HG02938 (cell line): ENCODE data around the gene FAM50B.

Source experiments
- ATAC-seq: cut with Tn5 transposase; IDR thresholded peaks from one replicate; pipeline ENCODE4 v1.9.1; 2021; ENCODE audit warnings: mild to moderate bottlenecking, moderate library complexity; ENCODE audit not compliant: unreplicated experiment

Gene FAM50B

GRCh38 chr6:3819161-3820110, 29.7 kb upstream of the FAM50B start:
- ATAC-seq = no peak

- no peak for ATAC-seq
These were observed 28.6 kb upstream of the FAM50B start for GRCh38 chr6:3820563-3820962.

- no peak for ATAC-seq
These were observed 26.3 kb upstream of the FAM50B start for GRCh38 chr6:3822747-3823445.

GRCh38 chr6:3823671-3824070, 25.5 kb upstream of the FAM50B start:
- ATAC-seq = no peak

- ATAC-seq = no peak
These were observed 23.8 kb upstream of the FAM50B start for GRCh38 chr6:3825331-3825831.

GRCh38 chr6:3825851-3826581, 23.2 kb upstream of the FAM50B start:
- ATAC-seq = no peak

- ATAC-seq = no peak
These were observed 19.9 kb upstream of the FAM50B start for GRCh38 chr6:3829285-3829684.

GRCh38 chr6:3830806-3831205, 18.4 kb upstream of the FAM50B start:
- ATAC-seq = no peak

GRCh38 chr6:3831761-3832530, 17.2 kb upstream of the FAM50B start:
- no peak for ATAC-seq

- no peak for ATAC-seq
These were observed 14.0 kb upstream of the FAM50B start for GRCh38 chr6:3835055-3835731.

- ATAC-seq = no peak
These were observed 13.4 kb upstream of the FAM50B start for GRCh38 chr6:3835785-3836184.

GRCh38 chr6:3836566-3836965, 12.6 kb upstream of the FAM50B start:
- no peak for ATAC-seq

GRCh38 chr6:3837781-3838180, 11.4 kb upstream of the FAM50B start:
- ATAC-seq = no peak

- ATAC-seq = no peak
These were observed 9.9 kb upstream of the FAM50B start for GRCh38 chr6:3838992-3839867.

- ATAC-seq = no peak
These were observed 8.1 kb upstream of the FAM50B start for GRCh38 chr6:3841066-3841454.

- ATAC-seq = no peak
These were observed 7.2 kb upstream of the FAM50B start for GRCh38 chr6:3841711-3842565.

GRCh38 chr6:3843379-3844096, 5.6 kb upstream of the FAM50B start:
- ATAC-seq = no peak
